T-helper 1 cell (primary cell): ENCODE results near the gene TOP3A.
"Not testable (repeated sequence)": the region's sequence is repeated elsewhere in the genome, so short reads cannot be mapped to it uniquely, and the experiment has no call there.

ENCODE experiments used
- DNase-seq, 5 donors: peaks; one replicate each; pipeline ENCODE4 v3.0.0-alpha.2; 2012 to 2020
- total RNA-seq, 4 donors: gene quantifications; one replicate each; lab custom pipeline; 2026; lab: John Stamatoyannopoulos, UW

Gene TOP3A
- total RNA-seq = 29.3 to 54.9 (median 44.6) reads per million in 4 donors

GRCh38 chr17:18314731-18315561, at the start of gene TOP3A, which contains the start of gene SMCR8:
TSS of gene TOP3A (minus strand) at chr17:18314994. CDS start at chr17:18314778, 216 bp downstream.
TSS of gene SMCR8 (plus strand) at chr17:18315293. CDS start at chr17:18315790, 497 bp downstream.
- DNase-seq = peak; percentile 96 to 98 (median 97)

GRCh38 chr17:18364166-18364565, 49.4 kb upstream of the TOP3A start:
- no peak for DNase-seq

- peak; percentile 82 to 93 (median 87) for DNase-seq
Measured at GRCh38 chr17:18363101-18364049, 48.6 kb upstream of the TOP3A start, which contains the start of gene SHMT1. TSS of gene SHMT1 (minus strand) at chr17:18363550. CDS start at chr17:18355981, 7,569 bp downstream.

GRCh38 chr17:18362698-18363100, 47.9 kb upstream of the TOP3A start:
- peak in 1 of 5 donors; percentile 31 for DNase-seq

- no peak for DNase-seq
Measured at GRCh38 chr17:18361837-18362697, 47.3 kb upstream of the TOP3A start.

GRCh38 chr17:18360518-18360917, 45.7 kb upstream of the TOP3A start:
- no peak for DNase-seq

- DNase-seq = no peak
Measured at GRCh38 chr17:18356624-18357023, 41.8 kb upstream of the TOP3A start.

- DNase-seq = no peak
Measured at GRCh38 chr17:18353541-18353940, 38.7 kb upstream of the TOP3A start.

- no peak for DNase-seq
Measured at GRCh38 chr17:18344021-18344420, 29.2 kb upstream of the TOP3A start.

- DNase-seq = no peak
Measured at GRCh38 chr17:18339933-18340332, 25.1 kb upstream of the TOP3A start.

GRCh38 chr17:18338158-18338557, 23.4 kb upstream of the TOP3A start:
- DNase-seq = not testable (repeated sequence)

GRCh38 chr17:18332909-18333489, 18.2 kb upstream of the TOP3A start:
- DNase-seq = no peak

GRCh38 chr17:18331879-18332278, 17.1 kb upstream of the TOP3A start:
- DNase-seq = no peak

- DNase-seq = no peak
Measured at GRCh38 chr17:18328643-18329204, 13.9 kb upstream of the TOP3A start.

- no peak for DNase-seq
Measured at GRCh38 chr17:18327556-18327955, 12.8 kb upstream of the TOP3A start.

- DNase-seq = no peak
Measured at GRCh38 chr17:18327093-18327492, 12.3 kb upstream of the TOP3A start.

- no peak for DNase-seq
Measured at GRCh38 chr17:18326572-18326971, 11.8 kb upstream of the TOP3A start.

GRCh38 chr17:18326039-18326438, 11.2 kb upstream of the TOP3A start:
- DNase-seq = no peak

- no peak for DNase-seq
Measured at GRCh38 chr17:18324140-18325050, 9.6 kb upstream of the TOP3A start.

GRCh38 chr17:18323507-18324139, 8.8 kb upstream of the TOP3A start:
- DNase-seq = no peak
